ES-I3 (cell line): ENCODE measurements around the gene PLEKHA7.

ENCODE experiments used
- H3K36me3 ChIP-seq: 2 replicates; pipeline ENCODE4 v1.6.1; 2013; ENCODE audit warnings: mild to moderate bottlenecking, low read length, control low read depth, moderate library complexity; ENCODE audit not compliant: insufficient read depth
- H3K4me1 ChIP-seq: 2 replicates; pipeline ENCODE4 v1.6.1; 2013; ENCODE audit warnings: mild to moderate bottlenecking, control low read depth, low read length; ENCODE audit not compliant: insufficient read depth
- H3K9ac ChIP-seq: 2 replicates; pipeline ENCODE4 v1.6.1; 2013; ENCODE audit warnings: low read depth, mild to moderate bottlenecking, low read length, moderate library complexity
- H3K9me3 ChIP-seq: 2 replicates; pipeline ENCODE4 v1.6.1; 2013; ENCODE audit warnings: mild to moderate bottlenecking, low read length, moderate library complexity; ENCODE audit not compliant: control insufficient read depth, insufficient read depth

PLEKHA7 gene

GRCh38 chr11:16814410-16815046 is 199.7 kb downstream of the PLEKHA7 start:
- Histone ChIP-seq H3K9ac (no peak overlapping the region), H3K36me3 (no peaks in the 10 kb centered on the region), H3K9me3 (no peaks in the 10 kb centered on the region), H3K4me1 (no peaks in the 10 kb centered on the region)

DNA sequence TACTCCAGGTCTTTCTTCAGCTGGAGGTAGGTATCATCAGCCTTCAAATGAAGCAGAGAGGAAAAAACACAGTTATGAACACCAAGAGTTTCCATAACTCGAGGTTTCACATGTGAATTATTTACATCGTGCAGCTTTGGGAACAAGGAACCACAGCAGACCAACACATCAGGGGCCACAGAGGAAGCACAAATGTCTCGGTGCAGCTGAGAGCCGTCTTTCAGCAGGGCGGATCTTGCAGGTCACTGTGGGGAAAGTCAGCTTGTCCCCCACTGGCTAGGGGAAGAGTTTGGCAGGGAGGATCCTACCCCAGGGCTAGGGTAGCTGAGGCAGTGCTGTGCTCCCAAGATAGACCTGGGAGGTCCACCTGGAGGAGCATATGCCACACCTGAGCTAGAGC is 201.1 kb downstream of the PLEKHA7 start:
- Histone ChIP-seq H3K4me1 (no peaks in the 10 kb centered on the region), H3K9ac (no peak overlapping the region), H3K36me3 (no peaks in the 10 kb centered on the region), H3K9me3 (no peaks in the 10 kb centered on the region)

- no peak overlapping the region for H3K9ac ChIP-seq
- no peaks in the 10 kb centered on the region for H3K9me3 ChIP-seq
- H3K4me1 ChIP-seq, result no peaks in the 10 kb centered on the region
- no peaks in the 10 kb centered on the region for H3K36me3 ChIP-seq
Measured at GRCh38 chr11:16812274-16812673, 201.9 kb downstream of the PLEKHA7 start.

DNA sequence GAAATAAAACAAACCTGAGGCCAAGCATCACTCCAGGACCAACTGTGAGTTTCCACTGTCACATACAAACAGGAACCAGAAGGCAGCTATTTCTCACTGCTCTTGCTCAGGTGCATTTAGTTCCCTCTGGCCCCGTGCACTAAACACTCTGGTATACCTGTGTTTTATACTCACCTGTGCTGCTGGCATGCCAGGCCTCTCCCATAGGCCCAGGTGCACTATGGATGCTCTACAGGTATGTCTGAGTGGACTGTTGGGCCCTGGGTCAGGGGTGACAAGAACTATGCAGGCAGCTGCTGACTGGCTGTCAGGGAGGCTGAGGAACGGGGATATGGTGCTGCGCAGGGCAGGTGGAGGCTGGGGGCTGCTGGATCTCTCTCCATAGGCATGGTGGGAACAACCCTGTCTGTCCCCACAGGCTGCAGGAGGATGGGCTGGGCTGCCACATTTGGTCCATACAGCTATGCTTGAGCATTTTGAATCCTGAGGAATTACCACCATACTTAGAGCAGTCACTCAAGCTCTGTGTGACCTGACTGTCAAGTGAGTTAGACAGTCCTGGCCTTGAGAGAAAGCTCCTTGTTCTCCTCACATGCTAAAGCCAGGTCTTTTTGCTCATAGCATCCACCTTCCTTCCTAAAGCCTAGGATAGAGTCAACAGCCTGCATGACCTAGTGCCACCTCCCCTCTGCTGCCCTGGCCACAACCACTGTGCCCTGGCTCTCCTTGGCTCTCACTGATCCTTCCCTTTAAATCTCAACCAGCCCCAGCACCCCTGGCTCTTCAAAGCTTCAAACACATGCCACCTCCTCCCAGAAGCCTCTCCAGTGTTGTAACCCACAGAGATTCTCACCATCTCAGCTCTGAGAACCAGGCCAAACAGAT is 202.8 kb downstream of the PLEKHA7 start:
- no peaks in the 10 kb centered on the region for H3K36me3 ChIP-seq
- no peaks in the 10 kb centered on the region for H3K4me1 ChIP-seq
- no peak overlapping the region for H3K9ac ChIP-seq
- no peaks in the 10 kb centered on the region for H3K9me3 ChIP-seq

- Histone ChIP-seq H3K9me3 (no peaks in the 10 kb centered on the region), H3K4me1 (no peaks in the 10 kb centered on the region)
Measured at GRCh38 chr11:16809886-16810668, 204.1 kb downstream of the PLEKHA7 start.

DNA sequence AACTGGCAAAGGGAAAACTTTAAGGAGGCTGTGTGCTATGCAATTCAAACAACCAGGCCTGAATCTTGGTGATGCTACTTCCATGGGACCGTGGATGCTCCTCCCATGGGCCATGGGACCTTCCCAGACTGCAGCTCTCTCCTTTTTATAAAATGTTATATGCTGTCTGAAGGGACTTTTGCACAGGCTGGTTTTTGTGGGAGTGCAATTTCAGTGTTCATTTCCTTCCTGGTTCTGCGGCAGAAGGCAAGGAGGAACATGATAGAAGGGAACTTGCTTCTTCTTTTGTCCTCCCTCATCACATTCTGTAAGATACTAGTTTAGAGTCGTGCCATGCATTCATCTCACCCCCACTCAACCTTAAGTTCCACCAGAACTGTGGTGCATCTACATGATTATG is 206.9 kb downstream of the PLEKHA7 start:
- no peaks in the 10 kb centered on the region for H3K9me3 ChIP-seq
- no peaks in the 10 kb centered on the region for H3K4me1 ChIP-seq
- no peak overlapping the region for H3K9ac ChIP-seq
- no peaks in the 10 kb centered on the region for H3K36me3 ChIP-seq

More at GRCh38 chr11:16809886-16810668, 204.1 kb downstream of the PLEKHA7 start:
- Histone ChIP-seq H3K9ac (no peak overlapping the region), H3K36me3 (no peaks in the 10 kb centered on the region)

DNA sequence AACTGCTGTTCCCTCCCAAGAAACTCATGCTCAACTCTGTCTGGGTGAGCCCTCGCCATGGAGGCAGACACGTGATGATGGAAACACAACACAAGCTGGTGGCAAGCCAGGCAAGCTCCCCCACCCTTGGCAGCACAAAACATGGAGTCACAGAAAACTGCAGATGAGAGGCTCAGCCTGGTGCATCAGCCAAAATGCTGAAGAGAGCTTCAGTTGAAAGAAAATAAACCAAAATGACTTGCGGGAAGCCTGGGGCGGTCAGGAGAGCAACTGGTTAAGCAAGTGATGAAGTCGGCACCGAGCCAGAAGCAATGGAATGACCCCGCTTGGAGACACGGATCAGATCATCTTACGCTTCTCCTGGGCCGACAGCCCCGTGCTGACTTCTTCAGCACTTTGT is 207.4 kb downstream of the PLEKHA7 start:
- Histone ChIP-seq H3K9ac (no peak overlapping the region), H3K4me1 (no peaks in the 10 kb centered on the region), H3K9me3 (no peaks in the 10 kb centered on the region), H3K36me3 (no peaks in the 10 kb centered on the region)

GRCh38 chr11:16805938-16806337 is 208.3 kb downstream of the PLEKHA7 start:
- no peak overlapping the region for H3K9ac ChIP-seq
- no peaks in the 10 kb centered on the region for H3K36me3 ChIP-seq
- H3K4me1 ChIP-seq, result no peaks in the 10 kb centered on the region

DNA sequence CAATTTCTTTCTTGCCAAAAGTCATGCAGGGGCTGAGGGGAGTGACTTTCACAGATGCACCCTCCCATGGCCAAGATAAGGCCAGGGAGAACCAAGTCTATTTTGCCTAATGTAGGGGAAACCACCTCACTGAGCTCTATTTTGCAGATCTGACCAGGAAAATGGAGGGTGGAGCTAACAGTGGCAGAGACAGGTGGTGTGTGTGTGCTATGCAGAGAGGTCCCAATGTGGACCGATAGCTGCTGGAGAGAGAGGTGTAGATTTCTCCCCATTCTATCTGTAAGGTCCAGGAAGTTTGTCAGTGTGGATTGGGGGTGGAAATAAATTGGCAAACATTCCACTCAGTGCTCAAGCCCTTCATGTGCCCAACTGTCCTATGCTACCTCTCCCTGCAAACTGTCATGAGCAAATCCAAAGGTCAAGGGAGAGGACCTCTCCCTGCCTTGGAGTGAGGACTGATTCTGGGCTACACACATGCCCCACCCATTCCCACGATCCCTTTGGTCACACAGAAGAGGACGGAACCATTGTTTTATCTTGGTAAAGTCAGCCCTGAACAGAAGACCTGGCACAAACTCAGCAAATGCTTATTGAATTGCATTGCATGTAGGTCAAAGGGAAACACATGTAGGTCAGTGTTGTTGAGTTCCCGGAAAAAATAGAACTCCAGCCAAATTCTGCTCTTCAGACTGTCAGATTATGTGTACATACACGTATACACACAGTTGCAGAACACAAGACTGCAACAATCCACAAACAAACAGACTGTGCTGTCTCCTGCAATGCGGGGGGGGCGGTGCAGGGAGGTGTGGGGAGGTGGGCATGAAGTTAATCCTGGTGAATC is 209.9 kb downstream of the PLEKHA7 start:
- H3K4me1 ChIP-seq, result no peaks in the 10 kb centered on the region
- no peaks in the 10 kb centered on the region for H3K9me3 ChIP-seq
- H3K36me3 ChIP-seq, result no peaks in the 10 kb centered on the region
- H3K9ac ChIP-seq, result no peak overlapping the region

More at GRCh38 chr11:16805938-16806337, 208.3 kb downstream of the PLEKHA7 start:
- no peaks in the 10 kb centered on the region for H3K9me3 ChIP-seq

- no peaks in the 10 kb centered on the region for H3K36me3 ChIP-seq
- H3K9me3 ChIP-seq, result no peaks in the 10 kb centered on the region
- H3K4me1 ChIP-seq, result no peaks in the 10 kb centered on the region
- no peak overlapping the region for H3K9ac ChIP-seq
Measured at GRCh38 chr11:16801288-16801980, 212.8 kb downstream of the PLEKHA7 start.

GRCh38 chr11:16800382-16800781 is 213.8 kb downstream of the PLEKHA7 start:
- H3K9ac ChIP-seq, result no peak overlapping the region
- H3K9me3 ChIP-seq, result no peaks in the 10 kb centered on the region
- no peaks in the 10 kb centered on the region for H3K4me1 ChIP-seq
- no peaks in the 10 kb centered on the region for H3K36me3 ChIP-seq

DNA sequence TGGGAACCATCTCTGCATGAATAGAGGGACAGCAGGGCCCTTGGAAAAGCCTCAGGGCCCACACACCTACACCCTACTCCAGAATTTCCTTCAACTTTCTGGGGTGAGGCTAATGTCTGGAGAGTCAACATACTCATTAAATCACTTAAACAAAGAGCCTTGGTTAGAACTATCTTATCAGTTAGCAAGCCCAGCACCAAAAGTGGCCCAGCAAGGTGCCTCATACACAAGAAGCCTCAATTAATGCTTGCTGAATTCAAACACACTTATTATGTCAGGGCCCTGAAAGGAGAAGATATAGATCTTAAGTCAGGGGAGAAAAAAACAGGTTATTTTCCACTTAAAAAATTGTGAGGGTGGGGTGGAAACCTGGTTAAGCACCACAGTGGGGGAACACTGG is 214.3 kb downstream of the PLEKHA7 start:
- Histone ChIP-seq H3K4me1 (no peaks in the 10 kb centered on the region), H3K36me3 (no peaks in the 10 kb centered on the region), H3K9me3 (no peaks in the 10 kb centered on the region), H3K9ac (no peak overlapping the region)

DNA sequence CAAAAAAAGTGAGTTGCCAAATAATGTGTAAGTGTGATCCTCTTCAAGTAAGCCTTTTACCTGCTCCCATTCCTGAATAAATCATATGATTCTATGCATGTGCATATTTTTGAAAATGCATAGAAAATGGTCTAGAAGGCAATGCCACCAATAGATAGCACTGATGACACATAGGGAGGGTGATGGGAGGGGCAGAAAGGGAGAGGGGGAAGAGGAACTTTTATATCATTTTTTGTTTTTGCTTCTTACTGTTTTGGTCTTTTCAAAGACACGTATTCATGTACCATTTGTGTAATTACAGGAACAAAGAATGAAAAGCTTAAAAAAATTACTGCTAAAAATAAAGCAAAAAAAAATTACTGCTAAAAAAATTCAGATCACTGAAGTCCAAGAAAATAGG is 215.0 kb downstream of the PLEKHA7 start:
- Histone ChIP-seq H3K9ac (no peak overlapping the region), H3K4me1 (no peaks in the 10 kb centered on the region), H3K9me3 (no peaks in the 10 kb centered on the region), H3K36me3 (no peaks in the 10 kb centered on the region)
